ENCODE data around the gene ZFP14. TPM values are rescaled to one million over a fixed set of nuclear protein-coding genes. Genes with fewer than 3 reads are reported as not detected.

The ZFP14 gene
- total RNA-seq, 1 experiment from 2014 or later: 5.2 TPM

DNA sequence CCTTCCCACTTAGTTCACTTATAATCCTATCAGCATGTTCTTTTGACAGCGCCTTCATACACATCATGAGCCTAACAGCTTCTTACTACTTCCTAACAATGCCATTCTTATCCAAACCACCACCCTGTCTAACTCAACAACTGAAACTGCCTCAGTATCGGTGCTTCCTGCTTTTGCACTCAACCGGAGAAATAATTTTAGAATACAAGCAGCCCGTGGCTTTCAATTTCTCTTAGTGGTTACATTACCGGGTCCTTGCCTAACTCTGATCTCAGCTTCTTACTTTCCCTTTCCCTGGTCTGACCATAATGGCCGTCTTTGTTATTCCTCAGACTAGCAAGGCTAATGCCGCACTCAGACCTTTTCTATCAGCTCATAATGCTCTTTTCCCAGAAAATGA is 22.5 kb upstream of the ZFP14 start:
- peaks cover 11% of the 10 kb centered on the region for H3K9me3 ChIP-seq (ENCODE audit: low read depth, low read length, poor library complexity, severe bottlenecking)
- CTCF ChIA-PET: no interaction called here
- H3K4me1 ChIP-seq (ENCODE audit: insufficient read depth, low read length, poor library complexity, severe bottlenecking): no peaks in the 10 kb centered on the region
- DNase-seq (ENCODE audit: low spot score): no peak
- intact Hi-C loops (cut with micrococcal nuclease; ENCODE audit: unreplicated experiment): no loop called here
- BruUV-seq (replicated peaks): no TSS peak
- no peak for TF ChIP-seq EZH2 (IDR thresholded peaks at IDR 0.05; ENCODE audit: borderline replicate concordance, low read depth, low read length, poor library complexity, severe bottlenecking)
- TF ChIP-seq, protein P1, sequence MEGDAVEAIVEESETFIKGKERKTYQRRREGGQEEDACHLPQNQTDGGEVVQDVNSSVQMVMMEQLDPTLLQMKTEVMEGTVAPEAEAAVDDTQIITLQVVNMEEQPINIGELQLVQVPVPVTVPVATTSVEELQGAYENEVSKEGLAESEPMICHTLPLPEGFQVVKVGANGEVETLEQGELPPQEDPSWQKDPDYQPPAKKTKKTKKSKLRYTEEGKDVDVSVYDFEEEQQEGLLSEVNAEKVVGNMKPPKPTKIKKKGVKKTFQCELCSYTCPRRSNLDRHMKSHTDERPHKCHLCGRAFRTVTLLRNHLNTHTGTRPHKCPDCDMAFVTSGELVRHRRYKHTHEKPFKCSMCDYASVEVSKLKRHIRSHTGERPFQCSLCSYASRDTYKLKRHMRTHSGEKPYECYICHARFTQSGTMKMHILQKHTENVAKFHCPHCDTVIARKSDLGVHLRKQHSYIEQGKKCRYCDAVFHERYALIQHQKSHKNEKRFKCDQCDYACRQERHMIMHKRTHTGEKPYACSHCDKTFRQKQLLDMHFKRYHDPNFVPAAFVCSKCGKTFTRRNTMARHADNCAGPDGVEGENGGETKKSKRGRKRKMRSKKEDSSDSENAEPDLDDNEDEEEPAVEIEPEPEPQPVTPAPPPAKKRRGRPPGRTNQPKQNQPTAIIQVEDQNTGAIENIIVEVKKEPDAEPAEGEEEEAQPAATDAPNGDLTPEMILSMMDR (conservative IDR thresholded peaks at IDR 0.05; ENCODE audit: low read depth, low read length): no peak
- POLR2A ChIA-PET (ENCODE audit: low non-redundant PET): no interaction called here
- H3K4me3 ChIP-seq (ENCODE audit: low read depth, low read length, poor library complexity, severe bottlenecking): no peak overlapping the region
- no peaks in the 10 kb centered on the region for H3K27me3 ChIP-seq (replicated peaks; ENCODE audit: insufficient read depth, low read depth, low read length, poor library complexity)
- H3K27ac ChIP-seq (ENCODE audit: low read depth, low read length, poor library complexity, severe bottlenecking): no peak overlapping the region
- H3K36me3 ChIP-seq (ENCODE audit: insufficient read depth, low read length, poor library complexity, severe bottlenecking): peaks cover 73% of the 10 kb centered on the region

- POLR2A ChIA-PET (ENCODE audit: low non-redundant PET): no interaction called here
Measured at GRCh38 chr19:36398571-36398970, 19.6 kb upstream of the ZFP14 start.

DNA sequence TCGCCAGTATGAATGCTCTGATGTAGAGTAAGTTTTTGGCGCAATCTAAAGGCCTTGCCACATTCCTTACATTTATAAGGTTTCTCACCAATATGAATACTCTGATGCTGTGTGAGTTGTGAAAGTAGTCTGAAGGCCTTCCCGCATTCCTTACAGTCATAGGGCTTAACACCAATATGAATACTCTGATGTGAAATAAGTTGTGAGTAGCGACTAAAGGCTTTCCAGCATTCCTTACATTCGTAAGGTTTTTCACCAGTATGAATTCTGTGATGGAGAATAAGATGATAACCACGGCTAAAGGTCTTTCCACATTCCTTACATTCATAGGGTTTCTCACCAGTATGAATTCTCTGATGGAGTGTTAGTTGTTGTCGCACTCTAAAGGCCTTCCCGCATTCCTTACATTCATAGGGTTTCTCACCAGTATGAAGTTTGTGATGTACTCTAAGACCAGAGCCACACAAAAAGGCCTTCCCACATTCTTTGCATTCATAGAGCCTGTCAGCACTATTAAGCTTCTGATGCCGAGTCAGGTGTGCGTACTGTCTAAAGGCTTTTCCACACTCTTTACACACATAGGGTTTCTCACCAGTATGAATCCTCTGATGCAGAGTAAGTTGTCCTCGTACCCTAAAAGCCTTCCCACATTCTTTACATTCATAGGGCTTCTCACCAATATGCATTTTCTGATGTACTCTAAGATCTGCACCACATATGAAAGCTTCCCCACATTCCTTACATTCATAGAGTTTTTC is 14.1 kb upstream of the ZFP14 start:
- no peak for TF ChIP-seq EZH2 (IDR thresholded peaks at IDR 0.05; ENCODE audit: borderline replicate concordance, low read depth, low read length, poor library complexity, severe bottlenecking)
- TF ChIP-seq, protein P1 (conservative IDR thresholded peaks at IDR 0.05; ENCODE audit: low read depth, low read length): no peak
- no peaks in the 10 kb centered on the region for H3K27me3 ChIP-seq (replicated peaks; ENCODE audit: insufficient read depth, low read depth, low read length, poor library complexity)
- no peak for DNase-seq (ENCODE audit: low spot score)
- intact Hi-C loops (cut with micrococcal nuclease; ENCODE audit: unreplicated experiment): no loop called here
- BruUV-seq (replicated peaks): no TSS peak
- H3K27ac ChIP-seq (ENCODE audit: low read depth, low read length, poor library complexity, severe bottlenecking): no peak overlapping the region
- POLR2A ChIA-PET (ENCODE audit: low non-redundant PET): no interaction called here
- peaks cover 53% of the 10 kb centered on the region for H3K36me3 ChIP-seq (ENCODE audit: insufficient read depth, low read length, poor library complexity, severe bottlenecking)
- CTCF ChIA-PET: no interaction called here
- H3K4me3 ChIP-seq (ENCODE audit: low read depth, low read length, poor library complexity, severe bottlenecking): no peak overlapping the region
- H3K9me3 ChIP-seq (ENCODE audit: low read depth, low read length, poor library complexity, severe bottlenecking): peaks cover 79% of the 10 kb centered on the region
- H3K4me1 ChIP-seq (ENCODE audit: insufficient read depth, low read length, poor library complexity, severe bottlenecking): no peaks in the 10 kb centered on the region

More at GRCh38 chr19:36398571-36398970, 19.6 kb upstream of the ZFP14 start:
- TF ChIP-seq, protein P1 (conservative IDR thresholded peaks at IDR 0.05; ENCODE audit: low read depth, low read length): no peak
- TF ChIP-seq EZH2 (IDR thresholded peaks at IDR 0.05; ENCODE audit: borderline replicate concordance, low read depth, low read length, poor library complexity, severe bottlenecking): no peak
- intact Hi-C loops (cut with micrococcal nuclease; ENCODE audit: unreplicated experiment): no loop called here
- no peak overlapping the region for H3K27ac ChIP-seq (ENCODE audit: low read depth, low read length, poor library complexity, severe bottlenecking)
- CTCF ChIA-PET: no interaction called here
- no peaks in the 10 kb centered on the region for H3K4me1 ChIP-seq (ENCODE audit: insufficient read depth, low read length, poor library complexity, severe bottlenecking)
- peaks cover 33% of the 10 kb centered on the region for H3K9me3 ChIP-seq (ENCODE audit: low read depth, low read length, poor library complexity, severe bottlenecking)
- no peaks in the 10 kb centered on the region for H3K27me3 ChIP-seq (replicated peaks; ENCODE audit: insufficient read depth, low read depth, low read length, poor library complexity)
- H3K4me3 ChIP-seq (ENCODE audit: low read depth, low read length, poor library complexity, severe bottlenecking): no peak overlapping the region
- BruUV-seq (replicated peaks): no TSS peak
- DNase-seq (ENCODE audit: low spot score): no peak
- peaks cover 66% of the 10 kb centered on the region for H3K36me3 ChIP-seq (ENCODE audit: insufficient read depth, low read length, poor library complexity, severe bottlenecking)

All from A673 (cell line).